ENCODE measurements around the gene MAT1A.

DNA sequence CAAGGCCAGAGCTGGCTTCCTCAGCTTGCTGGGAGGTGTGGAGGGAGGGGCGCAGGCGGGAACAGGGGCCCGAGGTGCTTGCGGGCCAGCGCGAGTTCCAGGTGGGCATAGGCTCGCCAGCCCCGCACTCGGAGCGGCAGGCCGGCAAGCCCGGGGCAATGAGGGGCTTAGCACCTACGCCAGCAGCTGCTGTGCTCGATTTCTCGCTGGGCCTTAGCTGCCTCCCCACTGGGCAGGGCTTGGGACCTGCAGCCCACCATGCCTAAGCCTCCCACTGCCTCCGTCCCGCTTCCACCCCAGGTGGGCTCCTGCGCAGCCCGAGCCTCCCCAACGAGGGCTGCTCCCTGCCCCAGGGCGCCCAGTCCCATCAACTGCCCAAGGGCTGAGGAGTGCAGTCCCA is 25.9 kb upstream of the MAT1A start:
- TF ChIP-seq CTCF (IDR thresholded peaks at IDR 0.05; ENCODE audit: insufficient read depth, low read depth, low read length) (no peak), EZH2 (IDR thresholded peaks at IDR 0.05; ENCODE audit: insufficient read depth, low read length) (no peak)
